ENCODE measurements around the gene MYL6B. TPM values are rescaled to one million over a fixed set of nuclear protein-coding genes. Genes with fewer than 3 reads are reported as not detected.

The MYL6B gene
- total and polyA plus RNA-seq, 2 experiments from 2014 or later: 96.9 to 164 TPM

GRCh38 chr12:56103823-56104108 lies 48.6 kb upstream of the MYL6B start (continued):
- TF ChIP-seq ZNF462 (CRISPR knock-in tag; IDR thresholded peaks at IDR 0.05): no peak
- no peak for TF ChIP-seq JUNB (IDR thresholded peaks at IDR 0.05; ENCODE audit: unreplicated experiment)
- no peak for TF ChIP-seq CREB1 (CRISPR knock-in tag; IDR thresholded peaks at IDR 0.05; ENCODE audit: low read depth)

- Histone ChIP-seq H3K4me1 (ENCODE audit: insufficient read depth) (peaks cover 22% of the 10 kb centered on the region), H3K9me2 (ENCODE audit: insufficient read depth) (no peaks in the 10 kb centered on the region), H3K4me3 (peak within 1 kb of the TSS; percentile 99), H3K27me3 (ENCODE audit: insufficient read depth) (no peaks in the 10 kb centered on the region), H3K27ac (ENCODE audit: low read depth) (peak within 1 kb of the TSS; percentile 93), H4K20me1 (replicated peaks; ENCODE audit: insufficient read depth) (peaks cover 17% of the 10 kb centered on the region), H3K4me2 (peak within 1 kb of the TSS; percentile 100), H3K79me2 (replicated peaks; ENCODE audit: insufficient read depth) (peaks cover 36% of the 10 kb centered on the region), H2AFZ (peak within 1 kb of the TSS; percentile 91), H3F3A (replicated peaks; ENCODE audit: low read depth) (peaks cover 53% of the 10 kb centered on the region), H3K36me3 (ENCODE audit: insufficient read depth) (peaks cover 42% of the 10 kb centered on the region)
- peaks cover 21% of the 10 kb centered on the region for H3K4me1 Mint-ChIP-seq
- TF ChIP-seq ETS1 (IDR thresholded peaks at IDR 0.05): peak; percentile 96
- TF ChIP-seq REST (IDR thresholded peaks at IDR 0.05; ENCODE audit: unreplicated experiment): no peak
- TF ChIP-seq JUNB (IDR thresholded peaks at IDR 0.05; ENCODE audit: unreplicated experiment): no peak
- peak; percentile 82 for TF ChIP-seq POLR2AphosphoS5 (IDR thresholded peaks at IDR 0.05; ENCODE audit: low read depth)
- peak within 1 kb of the TSS; percentile 96 for H3K4me3 Mint-ChIP-seq
- DNase-seq (ENCODE audit: low spot score): peak; percentile 99
- H3K9me3 Mint-ChIP-seq: no peaks in the 10 kb centered on the region
- H3K36me3 Mint-ChIP-seq (ENCODE audit: low read depth): peaks cover 79% of the 10 kb centered on the region
- peak; percentile 97 for ATAC-seq
- peak within 1 kb of the TSS; percentile 98 for H3K27ac Mint-ChIP-seq
- H3K27me3 Mint-ChIP-seq (ENCODE audit: insufficient read depth, low read depth, poor library complexity): peaks cover 13% of the 10 kb centered on the region
Measured at GRCh38 chr12:56104109-56104814, 48.1 kb upstream of the MYL6B start, which contains the start of gene PA2G4. Gene PA2G4, plus strand, starts transcription at chr12:56104559. Its CDS starts 179 bp downstream, at chr12:56104738.

Measured in GM23338 (cell line).